Measurements from ENCODE around the gene HLA-DMA.
A peak's percentile ranks its signal among the peaks of the same experiment; 100 is the strongest.

The HLA-DMA gene

GRCh38 chr6:32974541-32975308, 21.8 kb upstream of the HLA-DMA start:
- no peak for DNase-seq (ENCODE audit: low spot score)

DNA sequence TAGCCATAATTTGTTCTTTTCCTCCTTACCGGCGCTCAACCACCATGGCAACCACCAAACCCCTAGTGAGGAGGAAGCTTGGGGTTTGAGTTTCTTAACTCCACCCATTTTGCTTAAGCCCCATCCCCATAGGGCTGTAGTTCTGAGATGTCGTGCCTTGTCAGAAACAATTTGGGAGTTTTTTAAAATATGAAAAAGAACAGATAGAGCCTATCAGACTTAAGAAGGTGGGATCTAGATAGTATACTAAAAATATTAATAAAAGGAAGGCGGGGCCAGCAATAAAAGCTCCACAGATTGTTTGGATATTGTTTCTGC, 21.1 kb upstream of the HLA-DMA start:
- no peak for DNase-seq (ENCODE audit: low spot score)

- DNase-seq (ENCODE audit: low spot score) = no peak
Observed at GRCh38 chr6:32973144-32974015, 20.5 kb upstream of the HLA-DMA start.

- DNase-seq (ENCODE audit: low spot score) = no peak
Observed at GRCh38 chr6:32972353-32973143, 19.7 kb upstream of the HLA-DMA start.

DNA sequence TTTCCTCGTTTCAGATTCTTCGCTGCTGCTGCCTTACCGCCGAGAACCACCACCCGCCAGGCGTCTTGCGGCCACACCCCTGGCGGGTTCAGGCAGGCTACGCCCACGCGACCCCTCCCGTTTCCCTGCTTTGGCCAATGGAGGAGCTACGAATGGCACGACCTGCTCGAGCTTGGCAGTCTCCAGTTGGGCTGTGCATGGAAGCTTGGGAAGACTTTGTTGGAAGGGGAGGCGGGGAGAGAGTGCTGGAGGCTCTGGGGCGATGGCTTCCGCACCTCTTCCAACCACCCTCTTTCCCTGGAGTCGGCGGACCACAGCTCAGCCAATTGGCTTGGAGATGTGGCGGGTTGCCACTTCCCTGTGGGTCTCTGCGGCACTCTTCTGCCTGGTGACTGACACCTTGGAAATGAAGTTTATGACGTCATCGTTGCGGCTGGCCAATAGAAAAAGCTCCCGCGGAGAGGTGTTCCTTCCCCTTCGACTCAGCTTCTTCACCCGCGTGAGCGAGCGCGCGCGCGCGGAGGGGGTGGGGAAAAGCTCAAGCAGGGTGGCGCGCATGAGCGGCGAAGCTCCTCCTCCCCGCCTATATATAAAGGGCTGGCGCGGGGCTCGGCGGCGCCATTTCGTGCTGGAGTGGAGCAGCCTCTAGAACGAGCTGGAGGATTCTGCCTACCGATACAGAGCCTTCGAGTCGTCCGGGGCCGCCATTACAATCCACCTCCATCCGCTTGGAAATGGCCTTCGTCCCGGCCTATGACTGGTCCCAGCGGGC, 18.9 kb upstream of the HLA-DMA start:
- peak; percentile 99 for DNase-seq (ENCODE audit: low spot score)

- no peak for DNase-seq (ENCODE audit: low spot score)
Observed at GRCh38 chr6:32971242-32971580, 18.3 kb upstream of the HLA-DMA start.

- peak; percentile 75 for DNase-seq (ENCODE audit: low spot score)
Observed at GRCh38 chr6:32970413-32971241, 17.7 kb upstream of the HLA-DMA start.

GRCh38 chr6:32969685-32970412, 17.0 kb upstream of the HLA-DMA start:
- peak; percentile 94 for DNase-seq (ENCODE audit: low spot score)

GRCh38 chr6:32968867-32969684, 16.2 kb upstream of the HLA-DMA start:
- DNase-seq (ENCODE audit: low spot score) = no peak

DNA sequence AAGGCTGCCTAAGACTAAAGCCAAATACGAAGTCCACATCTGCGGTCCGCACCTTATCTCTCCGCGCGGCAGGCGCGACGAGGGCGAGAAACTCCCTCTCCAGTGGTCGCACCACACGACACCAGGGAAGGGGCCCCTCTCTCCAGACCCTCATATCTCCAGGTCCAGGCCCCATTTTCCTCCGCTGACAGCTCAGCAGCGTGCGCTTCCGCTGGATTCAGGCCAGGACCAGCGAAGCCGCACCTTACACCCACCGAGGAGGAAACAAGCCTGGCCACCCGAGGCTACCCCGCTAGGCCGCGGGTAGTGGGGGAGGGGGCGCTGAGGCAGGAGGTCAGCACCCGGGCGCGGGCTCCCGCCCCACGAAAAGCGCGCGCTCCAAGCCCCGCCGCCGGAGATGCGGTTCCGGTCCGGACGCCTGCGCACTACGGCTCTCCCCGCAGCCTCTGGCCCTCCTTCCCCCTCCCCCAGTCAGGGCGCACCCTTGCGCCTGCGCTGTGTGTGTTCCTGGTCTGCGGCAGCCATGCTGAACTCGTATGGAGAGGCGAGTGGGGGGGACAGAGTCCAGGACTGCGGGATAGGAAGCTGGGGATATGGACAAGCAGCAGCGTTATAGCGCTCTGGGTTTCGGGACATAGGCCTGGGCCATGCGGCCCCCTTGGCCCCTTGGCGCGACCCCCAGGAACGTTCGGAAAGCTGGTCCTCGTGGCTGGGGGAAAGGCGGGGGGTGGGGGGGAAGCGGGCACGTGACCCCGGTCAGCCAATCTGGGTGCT, 15.4 kb upstream of the HLA-DMA start, which contains the start of gene BRD2:
BRD2 (plus strand) TSS at position 502 of the 774 bp plus-strand sequence. CDS start 4,305 bp downstream, outside the sequence.
- DNase-seq (ENCODE audit: low spot score) = peak; percentile 93

DNA sequence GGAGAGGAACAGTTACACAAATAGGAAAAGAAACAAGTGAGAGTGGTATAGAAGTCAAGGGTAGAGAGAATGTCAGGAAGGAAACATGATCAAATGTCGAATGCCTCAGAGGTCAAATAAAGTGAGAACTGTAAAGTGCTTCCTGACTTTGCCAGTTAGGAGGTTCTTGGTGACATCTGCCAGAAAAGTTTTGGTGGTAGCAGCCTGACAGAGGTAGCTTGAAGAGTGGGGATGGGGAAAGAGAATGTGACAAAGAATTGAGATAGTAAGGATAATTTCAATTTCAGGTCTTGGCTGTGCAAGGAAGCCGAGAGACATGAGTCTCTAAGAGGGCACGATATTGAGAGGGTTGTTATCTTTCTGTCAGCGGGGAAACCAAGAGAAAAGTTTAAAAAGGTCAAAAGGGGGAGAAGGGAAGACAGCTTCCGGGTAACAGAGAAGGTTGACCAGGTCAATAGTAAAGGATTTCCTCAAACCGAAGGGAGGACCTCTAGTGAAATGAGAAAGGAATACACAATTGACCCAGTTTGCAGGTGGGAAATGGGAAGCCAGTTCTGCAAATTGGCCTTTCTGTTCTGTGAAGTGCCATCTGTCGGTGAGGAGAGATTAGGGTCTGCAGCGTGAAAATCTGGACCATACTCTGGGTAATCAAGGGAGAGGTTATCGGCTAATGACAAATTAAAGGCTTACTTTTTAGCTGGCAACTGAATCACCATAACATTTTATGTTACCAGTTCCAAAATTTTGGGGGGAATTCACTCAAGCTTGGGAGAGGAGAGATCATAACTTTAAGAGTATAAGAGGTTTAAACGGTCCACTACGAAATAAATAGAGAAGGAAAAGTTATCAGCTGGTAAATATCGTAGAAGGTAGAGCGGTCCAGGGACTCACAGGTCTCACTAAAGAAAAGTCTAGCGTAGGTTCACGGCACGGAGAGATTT, 14.5 kb upstream of the HLA-DMA start:
- no peak for DNase-seq (ENCODE audit: low spot score)

- no peak for DNase-seq (ENCODE audit: low spot score)
Observed at GRCh38 chr6:32964776-32965175, 11.9 kb upstream of the HLA-DMA start.

DNA sequence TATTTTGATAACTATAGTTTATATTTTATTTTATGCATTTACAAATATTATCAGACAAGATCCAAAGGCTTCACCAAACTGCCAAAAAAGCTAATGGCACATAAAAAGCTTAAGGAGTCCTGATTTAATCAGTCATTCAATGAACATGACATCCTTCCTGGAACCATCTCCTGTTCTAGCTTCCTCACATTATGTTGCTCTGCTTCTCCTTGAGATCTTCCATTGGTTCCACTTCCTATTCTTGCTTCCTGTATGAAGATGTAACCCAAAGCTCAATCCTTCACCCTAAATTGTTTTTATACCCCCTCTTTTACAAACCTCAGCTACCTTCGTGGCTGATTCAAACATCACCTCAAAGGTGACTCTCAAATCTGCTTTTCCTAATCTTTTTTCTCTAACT, 11.0 kb upstream of the HLA-DMA start:
- DNase-seq (ENCODE audit: low spot score) = no peak

DNA sequence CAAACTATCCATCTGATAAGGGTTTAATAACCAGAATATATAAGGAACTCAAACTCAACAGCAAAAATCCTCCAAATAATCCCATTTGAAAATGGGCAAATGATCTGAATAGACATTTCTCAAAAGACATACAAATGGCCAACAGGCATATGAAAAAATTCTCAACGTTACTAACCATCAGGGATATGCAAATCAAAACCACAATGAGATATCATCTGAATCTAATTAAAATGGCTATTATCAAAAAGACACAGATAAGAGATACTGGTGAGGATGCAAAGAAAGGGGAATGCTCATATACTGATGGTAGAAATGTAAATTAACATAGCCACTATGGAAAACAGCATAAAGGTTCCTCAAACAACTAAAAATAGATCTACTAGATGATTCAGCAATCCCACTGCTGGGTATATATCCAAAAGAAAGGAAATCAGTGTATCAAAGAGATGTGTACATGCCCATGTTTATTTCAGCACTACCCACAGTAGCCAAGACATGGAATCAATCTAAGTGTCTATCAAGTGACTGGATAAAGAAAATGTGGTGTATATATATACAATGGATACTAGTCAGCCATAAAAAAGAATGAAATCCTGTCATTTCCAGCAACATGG, 9.4 kb upstream of the HLA-DMA start:
- no peak for DNase-seq (ENCODE audit: low spot score)

- no peak for DNase-seq (ENCODE audit: low spot score)
Observed at GRCh38 chr6:32960563-32960962, 7.7 kb upstream of the HLA-DMA start.

DNA sequence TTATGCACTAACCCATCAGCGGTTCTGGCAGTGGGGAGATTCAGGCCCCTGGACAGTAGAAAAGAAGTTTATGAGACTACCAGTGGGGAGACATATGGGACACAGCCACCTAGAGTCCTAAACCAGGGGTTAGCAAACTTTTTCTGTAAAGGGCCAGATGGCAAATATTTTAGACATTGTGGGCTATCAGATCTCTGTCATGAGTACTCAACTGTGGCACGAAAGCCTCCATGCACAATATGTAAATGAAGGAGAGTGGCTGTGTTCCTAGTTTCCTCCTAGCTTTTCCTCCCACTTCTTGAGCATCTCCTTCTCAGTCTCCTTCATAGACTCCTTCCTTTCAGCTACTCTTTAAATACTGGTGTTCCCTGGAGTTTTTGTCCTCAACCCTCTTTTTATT, 3.3 kb upstream of the HLA-DMA start:
- DNase-seq (ENCODE audit: low spot score) = no peak
